ENCODE results near the gene MRPS25. TPM values are rescaled to one million over a fixed set of nuclear protein-coding genes. Genes with fewer than 3 reads are reported as not detected.

MRPS25 gene
- total RNA-seq, 1 experiment from 2014 or later: 58.3 TPM

- no peak for DNase-seq (ENCODE audit: low read depth, low spot score)
- RAD21 ChIA-PET (ENCODE audit: low non-redundant PET in 1 of 2, low total read pairs in 2 of 2, uncharacterized antibody in 2 of 2, unreplicated experiment in 2 of 2): no interaction called here
- Histone ChIP-seq H3K79me2 (ENCODE audit: insufficient read depth, low read length) (no peaks in the 10 kb centered on the region), H3K4me2 (ENCODE audit: low read length) (no peak overlapping the region), H3K9me3 (ENCODE audit: control insufficient read depth in 1 of 2, insufficient read depth in 1 of 2, low read depth in 1 of 2, low read length in 2 of 2) (no peaks in the 10 kb centered on the region), H3K27ac (ENCODE audit: low read depth, low read length) (no peak overlapping the region), H3K4me3 (replicated peaks in 1 of 2; ENCODE audit: low read depth in 1 of 2, low read length in 2 of 2) (no peak overlapping the region), H2AFZ (ENCODE audit: low read depth, low read length, poor library complexity, severe bottlenecking) (no peak overlapping the region), H3K27me3 (ENCODE audit: insufficient read depth, low read length) (no peaks in the 10 kb centered on the region), H3K36me3 (ENCODE audit: control insufficient read depth in 1 of 2, insufficient read depth in 2 of 2, low read length in 2 of 2) (peaks cover 19% of the 10 kb centered on the region in 2 experiments; a peak in 3 of 4 replicates), H3K4me1 (ENCODE audit: control insufficient read depth in 1 of 2, insufficient read depth in 2 of 2, low read length in 2 of 2) (no peaks in the 10 kb centered on the region), H4K20me1 (ENCODE audit: insufficient read depth) (no peaks in the 10 kb centered on the region), H3K9ac (ENCODE audit: low read length) (no peak overlapping the region), H3K9me2 (ENCODE audit: insufficient read depth) (no peaks in the 10 kb centered on the region)
- no peak for ATAC-seq
- CTCF ChIA-PET: interaction anchor here (1.2 kb wide), 1 partner anchor 19 kb away, joined by 3 read pairs; no protein-coding TSS in a partner anchor
- TF ChIP-seq JUND (IDR thresholded peaks at IDR 0.05) (no peak), CEBPB (IDR thresholded peaks at IDR 0.05; ENCODE audit: low read depth) (no peak), EZH2phosphoT487 (IDR thresholded peaks at IDR 0.05; ENCODE audit: borderline replicate concordance) (no peak), CTCF (IDR thresholded peaks at IDR 0.05 in 2 of 3, conservative IDR thresholded peaks at IDR 0.05 in 1 of 3; ENCODE audit: borderline replicate concordance in 1 of 3, insufficient read depth in 1 of 3, low read depth in 2 of 3, low read length in 2 of 3) (no peak), REST (IDR thresholded peaks at IDR 0.05; ENCODE audit: low read depth) (no peak), ZFX (IDR thresholded peaks at IDR 0.05) (no peak), ELF1 (IDR thresholded peaks at IDR 0.05; ENCODE audit: borderline replicate concordance, low read depth) (no peak), EGR1 (IDR thresholded peaks at IDR 0.05; ENCODE audit: low read depth) (no peak), YY1 (IDR thresholded peaks at IDR 0.05; ENCODE audit: extremely low read depth, insufficient replicate concordance, low read depth, low read length) (no peak), POLR2AphosphoS5 (IDR thresholded peaks at IDR 0.05; ENCODE audit: low read depth, low read length) (no peak), SIN3A (IDR thresholded peaks at IDR 0.05; ENCODE audit: low read depth) (no peak), ZNF274 (IDR thresholded peaks at IDR 0.05; ENCODE audit: low read depth, low read length) (no peak), CBX3 (IDR thresholded peaks at IDR 0.05; ENCODE audit: low read depth) (no peak), EZH2 (IDR thresholded peaks at IDR 0.05) (no peak), FOSL1 (IDR thresholded peaks at IDR 0.05; ENCODE audit: low read depth) (no peak)
- TF ChIP-seq, protein P1, sequence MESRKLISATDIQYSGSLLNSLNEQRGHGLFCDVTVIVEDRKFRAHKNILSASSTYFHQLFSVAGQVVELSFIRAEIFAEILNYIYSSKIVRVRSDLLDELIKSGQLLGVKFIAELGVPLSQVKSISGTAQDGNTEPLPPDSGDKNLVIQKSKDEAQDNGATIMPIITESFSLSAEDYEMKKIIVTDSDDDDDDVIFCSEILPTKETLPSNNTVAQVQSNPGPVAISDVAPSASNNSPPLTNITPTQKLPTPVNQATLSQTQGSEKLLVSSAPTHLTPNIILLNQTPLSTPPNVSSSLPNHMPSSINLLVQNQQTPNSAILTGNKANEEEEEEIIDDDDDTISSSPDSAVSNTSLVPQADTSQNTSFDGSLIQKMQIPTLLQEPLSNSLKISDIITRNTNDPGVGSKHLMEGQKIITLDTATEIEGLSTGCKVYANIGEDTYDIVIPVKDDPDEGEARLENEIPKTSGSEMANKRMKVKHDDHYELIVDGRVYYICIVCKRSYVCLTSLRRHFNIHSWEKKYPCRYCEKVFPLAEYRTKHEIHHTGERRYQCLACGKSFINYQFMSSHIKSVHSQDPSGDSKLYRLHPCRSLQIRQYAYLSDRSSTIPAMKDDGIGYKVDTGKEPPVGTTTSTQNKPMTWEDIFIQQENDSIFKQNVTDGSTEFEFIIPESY (IDR thresholded peaks at IDR 0.05; ENCODE audit: extremely low read depth, insufficient replicate concordance, low read length): no peak
- intact Hi-C loops (cut with micrococcal nuclease): no loop called here
- no TSS peak for BruUV-seq (replicated peaks)
- POLR2A ChIA-PET: no interaction called here
Observed at GRCh38 chr3:15089201-15089600, 24.1 kb upstream of the MRPS25 start.
